ENCODE results near the gene CEPT1.

CEPT1 gene

DNA sequence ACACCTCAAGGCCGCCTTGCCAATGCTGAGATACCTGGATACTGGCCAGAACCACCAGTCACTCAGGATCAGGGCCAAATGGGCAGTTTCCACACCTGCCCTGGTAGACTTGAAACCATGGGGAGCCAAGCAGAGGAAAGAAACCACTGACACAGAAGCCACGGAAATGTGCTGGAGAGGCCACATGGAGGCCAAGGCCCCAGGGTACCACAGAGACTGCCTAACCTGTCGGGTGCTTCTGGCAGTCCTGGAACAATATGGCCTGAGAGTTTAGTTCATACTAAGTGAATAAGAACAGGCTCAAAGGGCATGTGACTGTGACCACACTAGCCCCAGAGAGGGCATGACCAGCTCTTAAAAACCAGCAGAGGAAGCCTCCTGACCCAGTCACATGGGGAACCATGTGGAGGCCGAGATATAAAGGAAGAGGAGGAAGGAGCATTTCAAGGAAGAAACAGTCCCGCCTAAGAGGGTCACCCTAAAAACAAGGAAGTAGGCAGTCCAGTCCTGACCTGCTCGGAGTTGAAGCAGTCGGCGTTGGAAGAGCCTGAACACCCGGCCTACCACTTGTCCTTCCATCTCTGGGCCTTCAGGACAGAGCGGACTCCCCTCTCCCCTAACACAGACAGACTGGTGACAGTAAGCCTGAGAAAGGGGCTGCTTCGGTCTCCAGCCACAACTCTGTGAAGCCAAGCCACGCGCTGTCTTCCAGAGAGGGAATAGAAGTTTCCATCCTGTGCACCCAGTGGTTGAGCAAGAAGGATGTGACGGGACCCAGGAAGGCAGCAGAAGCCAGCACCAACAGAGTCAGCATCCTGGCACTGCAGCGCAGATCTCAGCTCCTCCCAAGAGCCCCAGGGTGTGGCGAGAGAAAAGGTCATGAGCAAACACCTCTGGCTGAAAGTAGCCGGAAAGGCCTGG lies 60.1 kb downstream of the CEPT1 start, which contains the start of gene DENND2D:
Gene DENND2D, minus strand, starts transcription at position 766 of the 921 bp plus-strand sequence. Its CDS starts 187 bp downstream, at position 579.
- peak within 1 kb of the TSS in 1 of 2 donors; percentile 9 for H3K4me3 ChIP-seq
- DNase-seq, result peak; percentile 74 to 82
- H3K36me3 ChIP-seq, result peaks cover 0 to 22% (median 0%) of the 10 kb centered on the region in 3 donors
- intact Hi-C loops (cut with DNase I; ENCODE audit: low total_unique reads), result no loop called here
- H3K9me3 ChIP-seq, result no peaks in the 10 kb centered on the region
- TF ChIP-seq, protein P1, sequence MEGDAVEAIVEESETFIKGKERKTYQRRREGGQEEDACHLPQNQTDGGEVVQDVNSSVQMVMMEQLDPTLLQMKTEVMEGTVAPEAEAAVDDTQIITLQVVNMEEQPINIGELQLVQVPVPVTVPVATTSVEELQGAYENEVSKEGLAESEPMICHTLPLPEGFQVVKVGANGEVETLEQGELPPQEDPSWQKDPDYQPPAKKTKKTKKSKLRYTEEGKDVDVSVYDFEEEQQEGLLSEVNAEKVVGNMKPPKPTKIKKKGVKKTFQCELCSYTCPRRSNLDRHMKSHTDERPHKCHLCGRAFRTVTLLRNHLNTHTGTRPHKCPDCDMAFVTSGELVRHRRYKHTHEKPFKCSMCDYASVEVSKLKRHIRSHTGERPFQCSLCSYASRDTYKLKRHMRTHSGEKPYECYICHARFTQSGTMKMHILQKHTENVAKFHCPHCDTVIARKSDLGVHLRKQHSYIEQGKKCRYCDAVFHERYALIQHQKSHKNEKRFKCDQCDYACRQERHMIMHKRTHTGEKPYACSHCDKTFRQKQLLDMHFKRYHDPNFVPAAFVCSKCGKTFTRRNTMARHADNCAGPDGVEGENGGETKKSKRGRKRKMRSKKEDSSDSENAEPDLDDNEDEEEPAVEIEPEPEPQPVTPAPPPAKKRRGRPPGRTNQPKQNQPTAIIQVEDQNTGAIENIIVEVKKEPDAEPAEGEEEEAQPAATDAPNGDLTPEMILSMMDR (IDR thresholded peaks at IDR 0.05), result no peak
- peaks cover 0 to 35% of the 10 kb centered on the region in 2 donors for H3K27me3 ChIP-seq
- H3K4me1 ChIP-seq, result peaks cover 0 to 35% (median 14%) of the 10 kb centered on the region in 4 donors
- no peak within 1 kb of the TSS for H3K27ac ChIP-seq

DNA sequence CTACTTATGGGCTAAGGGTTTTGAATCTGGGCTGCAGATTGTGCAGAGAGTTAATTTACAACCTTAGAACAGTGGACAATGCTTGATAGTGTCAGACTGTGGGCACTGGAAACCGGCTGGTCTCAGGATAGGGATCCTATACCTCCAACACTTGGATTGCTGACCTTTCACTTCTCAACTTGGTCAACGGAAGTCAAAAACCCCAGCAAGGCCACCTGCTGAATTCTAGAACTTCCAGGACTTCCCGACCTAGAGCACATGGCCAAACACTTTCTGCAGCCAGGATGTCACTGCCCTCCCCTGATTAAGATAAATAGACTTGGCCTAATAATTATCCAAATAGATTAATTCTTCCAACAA lies 60.8 kb downstream of the CEPT1 start:
- intact Hi-C loops (cut with DNase I; ENCODE audit: low total_unique reads), result no loop called here
- H3K36me3 ChIP-seq, result peaks cover 0 to 21% (median 0%) of the 10 kb centered on the region in 3 donors
- TF ChIP-seq, protein P1 (IDR thresholded peaks at IDR 0.05), result no peak
- no peak overlapping the region for H3K27ac ChIP-seq
- H3K4me3 ChIP-seq, result no peak overlapping the region
- peaks cover 0 to 40% of the 10 kb centered on the region in 2 donors for H3K27me3 ChIP-seq
- H3K9me3 ChIP-seq, result no peaks in the 10 kb centered on the region
- DNase-seq, result no peak
- peaks cover 0 to 37% (median 14%) of the 10 kb centered on the region in 4 donors for H3K4me1 ChIP-seq

DNA sequence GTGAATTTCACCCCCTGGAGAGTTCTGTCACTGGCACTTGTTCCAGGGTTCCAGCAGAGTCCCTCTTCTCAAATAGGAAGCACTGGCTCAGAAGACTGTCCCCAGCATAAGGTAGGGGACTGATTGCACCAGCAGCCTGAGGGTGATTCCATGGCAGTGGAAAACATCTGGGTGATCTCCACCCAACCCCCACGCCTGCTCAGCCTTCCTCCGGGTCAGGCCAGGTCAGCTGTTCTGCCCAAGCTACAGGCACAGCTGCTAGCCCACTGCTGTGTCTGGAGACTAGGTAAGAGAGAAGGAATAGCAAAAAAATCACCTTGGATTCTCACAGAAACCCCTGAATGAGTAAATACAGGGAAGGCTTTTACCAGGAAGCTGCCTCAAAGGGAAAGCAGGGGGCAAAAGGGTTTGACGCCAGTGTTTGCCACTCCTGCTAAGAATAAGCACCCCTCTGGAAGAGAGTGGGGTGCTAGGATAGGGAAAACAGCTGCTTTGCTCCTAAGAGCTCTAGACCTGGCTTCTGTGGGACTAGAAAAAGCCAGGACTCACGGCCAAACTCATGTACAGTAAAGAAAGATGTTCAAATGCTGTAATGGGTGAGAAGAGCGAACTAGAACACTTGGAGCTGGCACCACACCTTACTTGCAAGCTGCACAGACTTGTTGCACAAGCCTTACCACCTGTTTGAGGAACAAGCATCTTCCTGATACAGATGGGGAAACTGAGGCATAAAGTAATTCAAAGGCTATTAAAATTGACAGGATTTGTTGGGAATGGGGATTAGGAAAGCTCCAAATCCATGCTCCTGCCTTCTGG lies 61.5 kb downstream of the CEPT1 start:
- H3K36me3 ChIP-seq, result peaks cover 0 to 14% (median 0%) of the 10 kb centered on the region in 3 donors
- no peak overlapping the region for H3K27ac ChIP-seq
- TF ChIP-seq, protein P1 (IDR thresholded peaks at IDR 0.05), result no peak
- H3K27me3 ChIP-seq, result peaks cover 0 to 40% of the 10 kb centered on the region in 2 donors
- H3K4me1 ChIP-seq, result peaks cover 0 to 37% (median 14%) of the 10 kb centered on the region in 4 donors
- no peak for DNase-seq
- intact Hi-C loops (cut with DNase I; ENCODE audit: low total_unique reads), result no loop called here
- no peak overlapping the region for H3K4me3 ChIP-seq
- no peaks in the 10 kb centered on the region for H3K9me3 ChIP-seq

DNA sequence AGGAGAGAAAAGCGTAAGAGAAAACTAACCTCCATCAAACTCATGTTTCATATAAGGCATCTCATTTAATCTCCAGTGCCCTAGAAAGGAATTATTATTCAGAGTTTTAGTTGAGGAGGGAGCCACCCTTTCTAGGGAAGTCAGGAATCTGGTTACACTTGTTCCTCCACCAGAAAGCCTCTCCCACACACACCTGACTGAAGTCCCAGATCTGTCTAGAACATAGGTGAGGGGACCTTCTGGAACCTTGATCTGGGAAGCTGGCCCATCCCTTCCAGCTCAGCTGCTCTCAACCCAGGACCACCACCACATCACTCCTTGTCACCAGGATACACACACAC lies 62.3 kb downstream of the CEPT1 start:
- Histone ChIP-seq H3K4me1 (peaks cover 0 to 37% (median 14%) of the 10 kb centered on the region in 4 donors), H3K9me3 (no peaks in the 10 kb centered on the region), H3K4me3 (no peak overlapping the region), H3K36me3 (peaks cover 0 to 5% (median 0%) of the 10 kb centered on the region in 3 donors), H3K27me3 (peaks cover 0 to 40% of the 10 kb centered on the region in 2 donors), H3K27ac (no peak overlapping the region)
- DNase-seq, result no peak
- intact Hi-C loops (cut with DNase I; ENCODE audit: low total_unique reads), result no loop called here
- TF ChIP-seq, protein P1 (IDR thresholded peaks at IDR 0.05), result no peak

DNA sequence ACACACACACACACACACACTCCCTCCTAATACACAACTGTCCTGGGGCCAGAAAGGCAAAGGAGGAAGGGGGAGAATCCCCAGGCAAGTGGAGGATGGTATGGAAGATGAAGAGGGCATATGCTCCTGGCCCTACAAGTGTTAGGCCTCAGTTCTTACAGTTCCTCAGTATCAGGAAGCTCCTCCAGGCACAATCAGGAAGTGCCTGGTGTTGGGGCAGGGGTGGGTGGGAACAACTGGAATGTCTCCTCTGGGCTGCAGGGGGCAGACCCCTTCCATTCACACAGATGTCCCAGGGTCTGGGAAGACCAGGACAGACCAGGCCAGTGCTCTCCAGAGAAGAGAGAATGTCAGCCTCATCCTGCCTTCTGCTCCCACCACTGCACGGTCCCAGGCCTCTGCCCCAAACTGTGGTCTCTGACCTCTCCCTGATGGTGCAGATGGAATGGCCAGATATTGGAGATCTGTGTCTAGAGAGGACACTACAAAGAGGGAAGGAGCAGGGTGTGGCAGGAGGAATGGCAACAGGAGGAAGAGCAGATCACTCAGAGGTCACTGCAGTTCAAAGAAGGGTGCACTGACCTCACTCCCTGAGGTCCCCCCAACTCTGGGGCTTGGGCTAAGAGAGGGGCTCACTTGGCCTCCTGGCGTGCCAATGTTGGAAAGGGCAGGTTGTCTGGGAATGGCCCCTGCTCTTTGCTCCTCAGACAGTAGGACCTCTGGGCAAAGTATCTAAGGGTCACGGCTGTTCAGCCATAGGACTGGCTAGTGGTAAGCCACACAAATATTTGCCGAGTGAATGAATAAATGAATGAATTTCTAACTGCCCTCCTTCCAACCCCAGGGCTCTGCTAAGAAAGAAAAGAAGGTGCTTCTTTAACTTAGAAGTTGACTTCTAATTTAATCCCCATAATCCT lies 62.9 kb downstream of the CEPT1 start:
- H3K27me3 ChIP-seq, result peaks cover 0 to 40% of the 10 kb centered on the region in 2 donors
- peaks cover 0 to 37% (median 14%) of the 10 kb centered on the region in 4 donors for H3K4me1 ChIP-seq
- TF ChIP-seq, protein P1 (IDR thresholded peaks at IDR 0.05), result no peak
- intact Hi-C loops (cut with DNase I; ENCODE audit: low total_unique reads), result no loop called here
- no peaks in the 10 kb centered on the region for H3K36me3 ChIP-seq
- peak overlapping the region; percentile 53 to 74 for H3K4me3 ChIP-seq
- no peak for DNase-seq
- no peak overlapping the region for H3K27ac ChIP-seq
- no peaks in the 10 kb centered on the region for H3K9me3 ChIP-seq

Data from tibial artery (tissue), 4 donors.